Measurements from ENCODE around the gene AFM. TPM values are rescaled to one million over a fixed set of nuclear protein-coding genes. Genes with fewer than 3 reads are reported as not detected.

The AFM gene
- total RNA-seq, 1 experiment from 2014 or later = not detected

GRCh38 chr4:73452953-73453700 lies 28.4 kb upstream of the AFM start:
- Mint-ChIP-seq H3K4me1 (peaks cover 50 to 54% of the 10 kb centered on the region in 2 experiments), H3K36me3 (ENCODE audit: insufficient read depth in 1 of 3, low read depth in 3 of 3) (peaks cover 10 to 13% (median 12%) of the 10 kb centered on the region in 3 experiments), H3K4me3 (peak overlapping the region; percentile 44 to 61), H3K9me3 (peaks cover 0 to 3% of the 10 kb centered on the region in 2 experiments; a peak in 2 of 5 replicates), H3K27me3 (ENCODE audit: low read depth) (no peaks in the 10 kb centered on the region), H3K27ac (peak overlapping the region; percentile 93 to 95 (median 95))
- no peaks in the 10 kb centered on the region for H3K9me3 ChIP-seq (ENCODE audit: control insufficient read depth, low read depth, low read length)
- H3K18ac ChIP-seq (ENCODE audit: insufficient read length, low read depth, low read length) = no peak overlapping the region
- no peak for TF ChIP-seq CTCF (conservative IDR thresholded peaks at IDR 0.05)
- no peak overlapping the region for H3K23ac ChIP-seq (ENCODE audit: insufficient read length, low read depth, low read length)
- peak overlapping the region; percentile 48 for H2AFZ ChIP-seq (ENCODE audit: low read length)
- H3K9ac ChIP-seq (ENCODE audit: extremely low read depth, insufficient read length, low read length) = peak overlapping the region; percentile 26
- peak overlapping the region; percentile 19 for H2BK5ac ChIP-seq (ENCODE audit: insufficient read length, low read length)
- DNase-seq = no peak
- H3K4me2 ChIP-seq (ENCODE audit: insufficient read depth, insufficient read length, low read length) = peak overlapping the region; percentile 78
- no peak overlapping the region for H2AK5ac ChIP-seq (ENCODE audit: insufficient read length, low read length)
- WGBS (ENCODE audit: extremely low coverage, insufficient read length, low lambda C conversion rate) = no CpG with 5 or more reads among the region's 2 CpGs
- H2BK15ac ChIP-seq (ENCODE audit: low read depth, low read length) = no peak overlapping the region
- H4K8ac ChIP-seq (replicated peaks; ENCODE audit: insufficient read length, low read depth, low read length) = no peak overlapping the region
- H3K27ac ChIP-seq (ENCODE audit: insufficient read length, low read depth, low read length) = peak overlapping the region; percentile 92
- no peak overlapping the region for H4K5ac ChIP-seq (ENCODE audit: insufficient read length, low read depth, low read length)
- no peak overlapping the region for H3K4ac ChIP-seq (ENCODE audit: low read depth, low read length)
- peaks cover 3% of the 10 kb centered on the region for H3K23me2 ChIP-seq (ENCODE audit: insufficient read length, low read depth, low read length, poor library complexity, severe bottlenecking)
- H4K91ac ChIP-seq (ENCODE audit: insufficient read length, low read depth, low read length) = no peak overlapping the region
- no peak overlapping the region for H3K14ac ChIP-seq (ENCODE audit: insufficient read depth, low read length)
- H3K79me2 ChIP-seq (ENCODE audit: insufficient read depth, low read length) = no peaks in the 10 kb centered on the region
- H3K4me1 ChIP-seq (ENCODE audit: insufficient read depth, low read length) = peaks cover 15% of the 10 kb centered on the region; the same call in 1 of the 2 replicates
- H3K56ac ChIP-seq (ENCODE audit: insufficient read length, low read depth, low read length) = peak overlapping the region; percentile 92
- no peak overlapping the region for H2BK20ac ChIP-seq (ENCODE audit: low read depth, low read length, poor library complexity, severe bottlenecking)
- no peak overlapping the region for H2BK12ac ChIP-seq (ENCODE audit: insufficient read length, low read depth, low read length)
- H3K27me3 ChIP-seq (ENCODE audit: insufficient read depth, low read length) = no peaks in the 10 kb centered on the region
- H4K20me1 ChIP-seq (ENCODE audit: control insufficient read depth, insufficient read depth, insufficient read length) = no peaks in the 10 kb centered on the region
- no peaks in the 10 kb centered on the region for H3K79me1 ChIP-seq (ENCODE audit: insufficient read depth, low read depth, low read length, poor library complexity, severe bottlenecking)
- no peak overlapping the region for H3T11ph ChIP-seq (ENCODE audit: low read length)
- no peak overlapping the region for H2BK120ac ChIP-seq (ENCODE audit: low read depth, low read length, poor library complexity, severe bottlenecking)
